ENCODE results near the gene NT5E. TPM values are rescaled to one million over a fixed set of nuclear protein-coding genes. Genes with fewer than 3 reads are reported as not detected.

The NT5E gene
- total and polyA plus RNA-seq, 2 of the 13 experiments (the other 11 are each of a cell fraction or from before 2014, with no cell fraction given): 9.5 to 33.0 TPM

- DNase-seq (ENCODE audit: low spot score) (no peak), FAIRE-seq (no peak), ATAC-seq (no peak)
- Histone ChIP-seq H3K4me1 (ENCODE audit: insufficient read depth, low read length) (peaks cover 77% of the 10 kb centered on the region), H2AFZ (ENCODE audit: low read length) (no peak overlapping the region), H3K9ac (ENCODE audit: insufficient read depth, low read depth, low read length) (no peak overlapping the region), H3K9me3 (ENCODE audit: low read length) (no peaks in the 10 kb centered on the region), H4K20me1 (ENCODE audit: insufficient read depth, low read length) (no peaks in the 10 kb centered on the region), H3K36me3 (replicated peaks in 1 of 2; ENCODE audit: control insufficient read depth in 1 of 2, insufficient read depth in 2 of 2, low read length in 2 of 2) (peaks cover 0 to 1% of the 10 kb centered on the region in 2 experiments; a peak in 3 of 5 replicates), H3K27ac (ENCODE audit: extremely low read length, insufficient read depth, low read length) (no peak overlapping the region), H3K4me3 (replicated peaks in 1 of 3; ENCODE audit: insufficient read depth in 1 of 3, low read depth in 2 of 3, low read length in 3 of 3) (no peak overlapping the region), H3K79me2 (ENCODE audit: insufficient read depth, low read length) (peaks cover 28% of the 10 kb centered on the region), H3K4me2 (ENCODE audit: low read depth, low read length) (no peak overlapping the region), H3K27me3 (ENCODE audit: control insufficient read depth in 1 of 2, insufficient read depth in 2 of 2, low read length in 2 of 2) (no peaks in the 10 kb centered on the region)
- TF ChIP-seq, protein P1, sequence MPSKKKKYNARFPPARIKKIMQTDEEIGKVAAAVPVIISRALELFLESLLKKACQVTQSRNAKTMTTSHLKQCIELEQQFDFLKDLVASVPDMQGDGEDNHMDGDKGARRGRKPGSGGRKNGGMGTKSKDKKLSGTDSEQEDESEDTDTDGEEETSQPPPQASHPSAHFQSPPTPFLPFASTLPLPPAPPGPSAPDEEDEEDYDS (CRISPR knock-in tag; IDR thresholded peaks at IDR 0.05): no peak
- no peak for TF ChIP-seq PHF8 (CRISPR knock-in tag; IDR thresholded peaks at IDR 0.05)
- no peak for TF ChIP-seq BHLHE40 (IDR thresholded peaks at IDR 0.05; ENCODE audit: low read length)
- no peak for TF ChIP-seq YEATS2 (CRISPR knock-in tag; IDR thresholded peaks at IDR 0.05; ENCODE audit: borderline replicate concordance)
- no peak for TF ChIP-seq HNF4G (IDR thresholded peaks at IDR 0.05; ENCODE audit: borderline replicate concordance, low read depth, low read length)
- TF ChIP-seq HNF4G (CRISPR knock-in tag; IDR thresholded peaks at IDR 0.05; ENCODE audit: borderline replicate concordance, low read depth): no peak
- TF ChIP-seq, protein P2, sequence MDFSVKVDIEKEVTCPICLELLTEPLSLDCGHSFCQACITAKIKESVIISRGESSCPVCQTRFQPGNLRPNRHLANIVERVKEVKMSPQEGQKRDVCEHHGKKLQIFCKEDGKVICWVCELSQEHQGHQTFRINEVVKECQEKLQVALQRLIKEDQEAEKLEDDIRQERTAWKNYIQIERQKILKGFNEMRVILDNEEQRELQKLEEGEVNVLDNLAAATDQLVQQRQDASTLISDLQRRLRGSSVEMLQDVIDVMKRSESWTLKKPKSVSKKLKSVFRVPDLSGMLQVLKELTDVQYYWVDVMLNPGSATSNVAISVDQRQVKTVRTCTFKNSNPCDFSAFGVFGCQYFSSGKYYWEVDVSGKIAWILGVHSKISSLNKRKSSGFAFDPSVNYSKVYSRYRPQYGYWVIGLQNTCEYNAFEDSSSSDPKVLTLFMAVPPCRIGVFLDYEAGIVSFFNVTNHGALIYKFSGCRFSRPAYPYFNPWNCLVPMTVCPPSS (IDR thresholded peaks at IDR 0.05): no peak
- TF ChIP-seq ZNF17 (CRISPR knock-in tag; IDR thresholded peaks at IDR 0.05): no peak
- TF ChIP-seq ZNF672 (CRISPR knock-in tag; IDR thresholded peaks at IDR 0.05): no peak
- TF ChIP-seq SAFB2 (CRISPR knock-in tag; IDR thresholded peaks at IDR 0.05; ENCODE audit: borderline replicate concordance, low read depth): no peak
- no peak for TF ChIP-seq TBL1XR1 (IDR thresholded peaks at IDR 0.05; ENCODE audit: borderline replicate concordance, low read length, partially characterized antibody)
- TF ChIP-seq ZNF616 (CRISPR knock-in tag; IDR thresholded peaks at IDR 0.05; ENCODE audit: low read depth): no peak
- no peak for TF ChIP-seq ZNF772 (CRISPR knock-in tag; IDR thresholded peaks at IDR 0.05)
- TF ChIP-seq, protein P3, sequence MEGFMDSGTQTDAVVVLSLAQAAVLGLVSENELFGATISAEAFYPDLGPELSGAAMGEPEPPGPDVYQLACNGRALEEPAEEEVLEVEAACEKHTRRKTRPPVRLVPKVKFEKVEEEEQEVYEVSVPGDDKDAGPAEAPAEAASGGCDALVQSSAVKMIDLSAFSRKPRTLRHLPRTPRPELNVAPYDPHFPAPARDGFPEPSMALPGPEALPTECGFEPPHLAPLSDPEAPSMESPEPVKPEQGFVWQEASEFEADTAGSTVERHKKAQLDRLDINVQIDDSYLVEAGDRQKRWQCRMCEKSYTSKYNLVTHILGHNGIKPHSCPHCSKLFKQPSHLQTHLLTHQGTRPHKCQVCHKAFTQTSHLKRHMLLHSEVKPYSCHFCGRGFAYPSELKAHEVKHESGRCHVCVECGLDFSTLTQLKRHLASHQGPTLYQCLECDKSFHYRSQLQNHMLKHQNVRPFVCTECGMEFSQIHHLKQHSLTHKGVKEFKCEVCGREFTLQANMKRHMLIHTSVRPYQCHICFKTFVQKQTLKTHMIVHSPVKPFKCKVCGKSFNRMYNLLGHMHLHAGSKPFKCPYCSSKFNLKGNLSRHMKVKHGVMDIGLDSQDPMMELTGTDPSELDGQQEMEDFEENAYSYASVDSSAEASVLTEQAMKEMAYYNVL (CRISPR knock-in tag; IDR thresholded peaks at IDR 0.05; ENCODE audit: borderline replicate concordance): no peak
- no peak for TF ChIP-seq ZNF775 (CRISPR knock-in tag; IDR thresholded peaks at IDR 0.05; ENCODE audit: borderline replicate concordance)
- no peak for TF ChIP-seq KDM3A (CRISPR knock-in tag; IDR thresholded peaks at IDR 0.05; ENCODE audit: low read depth)
- no peak for TF ChIP-seq MLX (CRISPR knock-in tag; IDR thresholded peaks at IDR 0.05)
- no peak for TF ChIP-seq ZNF282 (IDR thresholded peaks at IDR 0.05; ENCODE audit: partially characterized antibody)
- TF ChIP-seq ZNF564 (CRISPR knock-in tag; IDR thresholded peaks at IDR 0.05): no peak
- in situ Hi-C loops (cut with HindIII; ENCODE audit: extremely low pct_ligation_motif_present, low pct_unique_long_range_greater_than_20kb): no loop called here
- POLR2A ChIA-PET: no interaction called here
- no TSS peak for BruUV-seq (replicated peaks)
- 96% methylated on average over 4 of the region's 4 CpGs for WGBS (ENCODE audit: low lambda C conversion rate)
- CTCF ChIA-PET (ENCODE audit: low intra/inter-chr PET ratio, low total read pairs): no interaction called here
- intact Hi-C loops (cut with micrococcal nuclease; ENCODE audit: unreplicated experiment): no loop called here
Observed at GRCh38 chr6:85456782-85457181, 6.9 kb downstream of the NT5E start.

Measured in HepG2 (cell line).